OCI-LY7 (cell line): ENCODE measurements around the gene FNDC3B. TPM values are rescaled to one million over a fixed set of nuclear protein-coding genes. Genes with fewer than 3 reads are reported as not detected.

Source experiments
- BruUV-seq: library from RNA; stranded (reverse); fragments of 400-500 nt; replicated peaks from 2 replicates; lab custom pipeline; 2021; lab: Mats Ljungman, UMichigan
- CTCF ChIA-PET: fragments of 300-600 bp; sonication (Branson Sonifier 250); formaldehyde crosslinking; loops from one replicate; lab custom pipeline; 2022; ENCODE audit warnings: antibody characterized with exemption; ENCODE audit not compliant: unreplicated experiment; lab: Charles Lee
- POLR2A ChIA-PET: fragments of 300-600 bp; sonication (Branson Sonifier 250); formaldehyde crosslinking; loops from one replicate; lab custom pipeline; 2022; ENCODE audit warnings: antibody characterized with exemption; lab: Charles Lee
- DNase-seq: peaks from one replicate; pipeline ENCODE4 v3.0.0-alpha.2; 2015; ENCODE audit warnings: low spot score
- H2AFZ ChIP-seq: fragments of 200-600 bp; sonication (generic), shearing (Covaris generic); 2 replicates; pipeline ENCODE4 v1.6.1; 2014; ENCODE audit warnings: mild to moderate bottlenecking, antibody characterized with exemption, low read length, moderate library complexity
- H3K27ac ChIP-seq: fragments of 200-600 bp; sonication (generic); 2 replicates; pipeline ENCODE4 v1.5.1; 2014; ENCODE audit warnings: mixed run types, low read depth, mild to moderate bottlenecking, moderate library complexity, low read length, inconsistent platforms; ENCODE audit not compliant: poor library complexity, severe bottlenecking
- H3K36me3 ChIP-seq: fragments of 200-600 bp; sonication (generic); 2 replicates; pipeline ENCODE4 v1.6.1; 2014; ENCODE audit warnings: mild to moderate bottlenecking, antibody characterized with exemption, low read length, moderate library complexity, mixed read lengths; ENCODE audit not compliant: insufficient read depth
- H3K4me1 ChIP-seq: fragments of 200-600 bp; sonication (generic); 2 replicates; pipeline ENCODE4 v1.5.1; 2014; ENCODE audit warnings: mild to moderate bottlenecking, low read length; ENCODE audit not compliant: insufficient read depth, poor library complexity, severe bottlenecking
- H3K4me2 ChIP-seq: fragments of 200-600 bp; sonication (generic); 2 replicates; pipeline ENCODE4 v1.6.1; 2014; ENCODE audit warnings: mild to moderate bottlenecking, low read length
- H3K4me3 ChIP-seq: fragments of 200-600 bp; sonication (generic); 2 replicates; pipeline ENCODE4 v1.5.1; 2014; ENCODE audit warnings: mild to moderate bottlenecking, low read depth, low read length; ENCODE audit not compliant: poor library complexity, severe bottlenecking
- H3K79me2 ChIP-seq: fragments of 200-600 bp; sonication (generic); 2 replicates; pipeline ENCODE4 v1.6.1; 2016; ENCODE audit warnings: low read depth, mild to moderate bottlenecking, low read length, moderate library complexity, mixed read lengths; ENCODE audit not compliant: insufficient read depth
- H3K9me2 ChIP-seq: fragments of 200-600 bp; sonication (generic); 2 replicates; pipeline ENCODE4 v1.6.1; 2016; ENCODE audit warnings: mild to moderate bottlenecking, low read length, mixed read lengths; ENCODE audit not compliant: insufficient read depth
- H3K9me3 ChIP-seq: fragments of 200-600 bp; sonication (generic); 2 replicates; pipeline ENCODE4 v1.6.1; 2014; ENCODE audit warnings: mild to moderate bottlenecking, mixed run types, low read length, mixed read lengths
- H4K20me1 ChIP-seq: fragments of 200-600 bp; sonication (generic); 2 replicates; pipeline ENCODE4 v1.6.1; 2014; ENCODE audit warnings: mild to moderate bottlenecking, antibody characterized with exemption, low read length, moderate library complexity, mixed read lengths; ENCODE audit not compliant: insufficient read depth
- CTCF ChIP-seq: fragments of 200-600 bp; sonication (generic); conservative IDR thresholded peaks from 2 replicates; pipeline ENCODE4 v1.5.1; 2014; ENCODE audit warnings: mild to moderate bottlenecking, antibody characterized with exemption, low read length, moderate library complexity, mixed read lengths
- EZH2phosphoT487 ChIP-seq: fragments of 200-600 bp; sonication (generic); IDR thresholded peaks from 2 replicates; pipeline ENCODE4 v1.6.1; 2018; ENCODE audit warnings: low read depth, borderline replicate concordance, mild to moderate bottlenecking, mixed run types, antibody characterized with exemption, low read length, moderate library complexity, mixed read lengths
- intact Hi-C: fragments of 100-400 bp; cut with micrococcal nuclease; formaldehyde crosslinking; loops from one replicate; pipeline ENCODE4 v1.10.0; 2022; ENCODE audit not compliant: unreplicated experiment
- total RNA-seq, 2 experiments: library from RNA; depleted of rRNA in 1 of 2; stranded (reverse); fragments of >200 nt in 1 of 2; shearing (Covaris generic) in 1 of 2; gene quantifications; 2 replicates each; pipeline ENCODE4 v1.2.3, GENCODE V29; 2014 to 2022

The FNDC3B gene
- total RNA-seq, 2 experiments from 2014 or later = 23.3 to 28.5 TPM

GRCh38 chr3:172279191-172279640 is 239.8 kb downstream of the FNDC3B start:
- BruUV-seq = no TSS peak
- H3K79me2 ChIP-seq = no peaks in the 10 kb centered on the region

GRCh38 chr3:172279974-172280373 is 240.6 kb downstream of the FNDC3B start:
- CTCF ChIA-PET = no interaction called here
- Histone ChIP-seq H3K79me2 (no peaks in the 10 kb centered on the region), H2AFZ (no peak overlapping the region), H3K4me1 (no peaks in the 10 kb centered on the region), H3K4me3 (no peak overlapping the region), H3K27ac (no peak overlapping the region), H3K4me2 (no peak overlapping the region), H4K20me1 (no peaks in the 10 kb centered on the region), H3K9me3 (no peaks in the 10 kb centered on the region), H3K9me2 (no peaks in the 10 kb centered on the region), H3K36me3 (no peaks in the 10 kb centered on the region)
- POLR2A ChIA-PET = interaction anchor here (0.8 to 1.2 kb wide), 4 partner anchors 14 to 737 kb away, joined by 3 to 6 read pairs (median 4); no protein-coding TSS in a partner anchor
- DNase-seq = no peak
- intact Hi-C loops = no loop called here
- no TSS peak for BruUV-seq
- TF ChIP-seq CTCF (no peak), EZH2phosphoT487 (no peak)

More at GRCh38 chr3:172279191-172279640, 239.8 kb downstream of the FNDC3B start:
- no peak overlapping the region for H3K4me2 ChIP-seq
- intact Hi-C loops = no loop called here
- no peak overlapping the region for H2AFZ ChIP-seq
- no peaks in the 10 kb centered on the region for H4K20me1 ChIP-seq
- H3K9me2 ChIP-seq = no peaks in the 10 kb centered on the region
- no peak overlapping the region for H3K4me3 ChIP-seq
- TF ChIP-seq EZH2phosphoT487 (no peak), CTCF (no peak)
- H3K4me1 ChIP-seq = no peaks in the 10 kb centered on the region
- ChIA-PET CTCF (no interaction called here), POLR2A (interaction anchor here (1.2 kb wide), 1 partner anchor 13 kb away, joined by 4 read pairs; no protein-coding TSS in a partner anchor)
- DNase-seq = no peak
- H3K27ac ChIP-seq = no peak overlapping the region
- no peaks in the 10 kb centered on the region for H3K9me3 ChIP-seq
- H3K36me3 ChIP-seq = no peaks in the 10 kb centered on the region

DNA sequence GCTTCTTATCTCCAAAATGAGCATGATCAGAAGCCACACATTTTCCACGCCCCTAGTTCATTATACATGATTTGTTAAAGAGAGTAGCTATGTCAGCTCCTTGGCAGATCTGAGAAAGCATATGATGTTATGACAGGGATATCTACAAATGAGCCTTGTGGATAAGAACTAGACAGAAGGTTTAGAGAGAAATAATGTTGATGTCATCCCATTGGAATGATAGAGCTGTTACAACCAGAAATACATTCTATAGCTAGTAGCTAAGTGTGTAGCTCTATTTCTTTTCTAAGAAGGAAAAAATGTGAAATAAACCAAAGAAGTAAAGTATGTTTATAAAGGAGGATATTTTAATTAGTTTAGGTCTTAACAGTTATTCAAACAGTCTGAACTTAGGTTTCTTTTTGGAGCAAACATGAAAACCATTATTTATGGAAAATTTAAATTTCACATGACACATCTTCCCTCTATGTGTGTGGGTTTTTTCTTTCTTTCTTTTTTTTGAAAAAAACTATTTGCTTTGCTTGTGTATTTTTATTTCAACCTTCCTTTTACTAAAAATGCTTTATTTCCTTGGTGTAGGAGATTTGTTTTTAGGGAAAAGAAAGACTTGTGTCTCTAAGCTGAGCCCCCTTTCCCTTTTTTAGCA is 241.2 kb downstream of the FNDC3B start:
- no peak overlapping the region for H3K27ac ChIP-seq
- no peak overlapping the region for H2AFZ ChIP-seq
- H4K20me1 ChIP-seq = no peaks in the 10 kb centered on the region
- no peak for DNase-seq
- H3K36me3 ChIP-seq = no peaks in the 10 kb centered on the region
- BruUV-seq = no TSS peak
- CTCF ChIA-PET = no interaction called here
- no peaks in the 10 kb centered on the region for H3K9me3 ChIP-seq
- no peaks in the 10 kb centered on the region for H3K79me2 ChIP-seq
- H3K4me2 ChIP-seq = no peak overlapping the region
- H3K4me1 ChIP-seq = no peaks in the 10 kb centered on the region
- H3K9me2 ChIP-seq = no peaks in the 10 kb centered on the region
- no peak for TF ChIP-seq CTCF
- no peak for TF ChIP-seq EZH2phosphoT487
- H3K4me3 ChIP-seq = no peak overlapping the region
- POLR2A ChIA-PET = interaction anchor here (0.5 to 1.1 kb wide), 6 partner anchors 31 to 876 kb away, joined by 3 to 6 read pairs (median 4); no protein-coding TSS in a partner anchor
- intact Hi-C loops = no loop called here
